Type B pancreatic cell (in vitro differentiated cells): ENCODE data around the gene TMEM202. TPM values are rescaled to one million over a fixed set of nuclear protein-coding genes. Genes with fewer than 3 reads are reported as not detected.
A peak's percentile ranks its signal among the peaks of the same experiment; 100 is the strongest.
"Not testable (repeated sequence)": the region's sequence is repeated elsewhere in the genome, so short reads cannot be mapped to it uniquely, and the experiment has no call there.

ENCODE experiments used
- DNase-seq: peaks from one replicate; pipeline ENCODE4 v3.0.0; 2021; ENCODE audit warnings: mixed read lengths; ENCODE audit not compliant: unreplicated experiment; ENCODE audit errors: extremely low spot score
- H3K27ac Mint-ChIP-seq: 2 replicates; pipeline ENCODE4 v1.8.0; 2021; ENCODE audit warnings: mild to moderate bottlenecking, mixed read lengths
- H3K27me3 Mint-ChIP-seq: 2 replicates; pipeline ENCODE4 v1.8.0; 2021; ENCODE audit warnings: mixed read lengths
- H3K36me3 Mint-ChIP-seq: 2 replicates; pipeline ENCODE4 v1.8.0; 2021; ENCODE audit warnings: mixed read lengths
- H3K4me1 Mint-ChIP-seq: one replicate; pipeline ENCODE4 v1.8.0; 2021; ENCODE audit warnings: mixed read lengths; ENCODE audit not compliant: unreplicated experiment
- H3K4me3 Mint-ChIP-seq: 2 replicates; pipeline ENCODE4 v1.8.0; 2021; ENCODE audit warnings: mild to moderate bottlenecking, mixed read lengths
- H3K9me3 Mint-ChIP-seq: 2 replicates; pipeline ENCODE4 v1.8.0; 2021; ENCODE audit warnings: mixed read lengths
- CTCF ChIP-seq: fragments of 200-600 bp; sonication (generic); conservative IDR thresholded peaks from 2 replicates; pipeline ENCODE4 v1.5.0; 2021; ENCODE audit warnings: antibody characterized with exemption, mild to moderate bottlenecking
- total RNA-seq: library from RNA; stranded (reverse); gene quantifications from 2 replicates; pipeline ENCODE4 v1.2.1, GENCODE V29; 2021; ENCODE audit warnings: low replicate concordance

The TMEM202 gene
- total RNA-seq, 1 donor from 2014 or later, result not detected

- H3K9me3 Mint-ChIP-seq, result no peaks in the 10 kb centered on the region
- H3K27ac Mint-ChIP-seq, result no peak overlapping the region
- H3K27me3 Mint-ChIP-seq, result peaks cover 49% of the 10 kb centered on the region
- no peak for TF ChIP-seq CTCF
- H3K4me3 Mint-ChIP-seq, result no peak overlapping the region
- peaks cover 10% of the 10 kb centered on the region for H3K4me1 Mint-ChIP-seq
- no peaks in the 10 kb centered on the region for H3K36me3 Mint-ChIP-seq
- no peak for DNase-seq
Measured at GRCh38 chr15:72380743-72381142, 17.4 kb upstream of the TMEM202 start.

- Mint-ChIP-seq H3K27ac (no peak overlapping the region), H3K36me3 (no peaks in the 10 kb centered on the region), H3K27me3 (peaks cover 52% of the 10 kb centered on the region), H3K9me3 (no peaks in the 10 kb centered on the region), H3K4me3 (no peak overlapping the region), H3K4me1 (no peaks in the 10 kb centered on the region)
- peak; percentile 37 for TF ChIP-seq CTCF
- no peak for DNase-seq
Measured at GRCh38 chr15:72382146-72382545, 16.0 kb upstream of the TMEM202 start.

GRCh38 chr15:72387741-72388140, 10.4 kb upstream of the TMEM202 start:
- Mint-ChIP-seq H3K27ac (no peak overlapping the region), H3K4me3 (no peak overlapping the region), H3K36me3 (no peaks in the 10 kb centered on the region), H3K9me3 (no peaks in the 10 kb centered on the region), H3K27me3 (peaks cover 65% of the 10 kb centered on the region), H3K4me1 (no peaks in the 10 kb centered on the region)
- no peak for TF ChIP-seq CTCF
- no peak for DNase-seq

GRCh38 chr15:72389231-72389630, 8.9 kb upstream of the TMEM202 start:
- H3K27me3 Mint-ChIP-seq, result peaks cover 56% of the 10 kb centered on the region

GRCh38 chr15:72396331-72396730, 1.8 kb upstream of the TMEM202 start:
- not testable (repeated sequence) for H3K27ac Mint-ChIP-seq, H3K36me3 Mint-ChIP-seq, DNase-seq, H3K4me1 Mint-ChIP-seq, H3K9me3 Mint-ChIP-seq, H3K4me3 Mint-ChIP-seq
- peaks cover 41% of the 10 kb centered on the region for H3K27me3 Mint-ChIP-seq

More at GRCh38 chr15:72389231-72389630, 8.9 kb upstream of the TMEM202 start:
- Mint-ChIP-seq H3K4me1 (no peaks in the 10 kb centered on the region), H3K4me3 (no peak overlapping the region), H3K36me3 (no peaks in the 10 kb centered on the region), H3K27ac (no peak overlapping the region), H3K9me3 (no peaks in the 10 kb centered on the region)
- no peak for TF ChIP-seq CTCF
- DNase-seq, result no peak

- no peaks in the 10 kb centered on the region for H3K36me3 Mint-ChIP-seq
- no peak for TF ChIP-seq CTCF
- H3K27ac Mint-ChIP-seq, result no peak overlapping the region
- no peak for DNase-seq
- no peak overlapping the region for H3K4me3 Mint-ChIP-seq
- H3K4me1 Mint-ChIP-seq, result no peaks in the 10 kb centered on the region
- H3K9me3 Mint-ChIP-seq, result no peaks in the 10 kb centered on the region
- peaks cover 61% of the 10 kb centered on the region for H3K27me3 Mint-ChIP-seq
Measured at GRCh38 chr15:72398648-72399047, 543 bp downstream of the TMEM202 start.
